GM23338 (cell line): ENCODE data around the gene CCDC157. TPM values are rescaled to one million over a fixed set of nuclear protein-coding genes. Genes with fewer than 3 reads are reported as not detected.

ENCODE experiments used
- ATAC-seq: fragments of 200-7000 bp; cut with Tn5 transposase; 3 replicates; pipeline ENCODE4 v1.9.1; 2020
- DNase-seq: peaks from one replicate; pipeline ENCODE4 v3.0.0-alpha.2; 2015; ENCODE audit warnings: low spot score
- H2AFZ ChIP-seq: fragments of 200-600 bp; sonication (generic); 2 replicates; pipeline ENCODE4 v1.8.0; 2016; ENCODE audit warnings: antibody characterized with exemption, mild to moderate bottlenecking, moderate library complexity
- H3F3A ChIP-seq: fragments of 200-600 bp; sonication (generic); replicated peaks from 2 replicates; pipeline ENCODE4 v1.8.0; 2017; ENCODE audit warnings: antibody characterized with exemption, mixed run types, low read depth
- H3K27ac ChIP-seq: fragments of 200-600 bp; sonication (generic); 2 replicates; pipeline ENCODE4 v1.6.1; 2016; ENCODE audit warnings: low read depth
- H3K27me3 ChIP-seq: fragments of 200-600 bp; sonication (generic); 2 replicates; pipeline ENCODE4 v1.8.0; 2016; ENCODE audit warnings: mild to moderate bottlenecking, mixed run types, moderate library complexity; ENCODE audit not compliant: insufficient read depth
- H3K36me3 ChIP-seq: fragments of 200-600 bp; sonication (generic); 2 replicates; pipeline ENCODE4 v1.8.0; 2016; ENCODE audit warnings: mild to moderate bottlenecking; ENCODE audit not compliant: insufficient read depth
- H3K4me1 ChIP-seq: fragments of 200-600 bp; sonication (generic); 2 replicates; pipeline ENCODE4 v1.8.0; 2016; ENCODE audit warnings: mild to moderate bottlenecking, moderate library complexity; ENCODE audit not compliant: insufficient read depth
- H3K4me2 ChIP-seq: fragments of 200-600 bp; sonication (generic); 2 replicates; pipeline ENCODE4 v1.7.1; 2017; ENCODE audit warnings: mixed run types
- H3K4me3 ChIP-seq: fragments of 200-600 bp; sonication (generic); 2 replicates; pipeline ENCODE4 v1.6.1; 2016; ENCODE audit warnings: mixed run types
- H3K79me2 ChIP-seq: fragments of 200-600 bp; sonication (generic); replicated peaks from 2 replicates; pipeline ENCODE4 v1.8.0; 2017; ENCODE audit warnings: mild to moderate bottlenecking; ENCODE audit not compliant: insufficient read depth
- H3K9me2 ChIP-seq: fragments of 200-600 bp; sonication (generic); 2 replicates; pipeline ENCODE4 v1.8.0; 2017; ENCODE audit not compliant: insufficient read depth
- H4K20me1 ChIP-seq: fragments of 200-600 bp; sonication (generic); replicated peaks from 2 replicates; pipeline ENCODE4 v1.8.0; 2017; ENCODE audit warnings: mild to moderate bottlenecking; ENCODE audit not compliant: insufficient read depth
- H3K27ac Mint-ChIP-seq: 2 replicates; pipeline ENCODE4 v1.8.0; 2020; ENCODE audit warnings: inconsistent platforms, mild to moderate bottlenecking, moderate library complexity, mixed read lengths
- H3K27me3 Mint-ChIP-seq: 3 replicates; pipeline ENCODE4 v1.8.0; 2022; ENCODE audit warnings: low read depth, mild to moderate bottlenecking, moderate library complexity, mixed read lengths, inconsistent platforms; ENCODE audit not compliant: insufficient read depth, poor library complexity
- H3K36me3 Mint-ChIP-seq: 3 replicates; pipeline ENCODE4 v1.8.0; 2021; ENCODE audit warnings: low read depth, mild to moderate bottlenecking, inconsistent platforms, moderate library complexity, mixed read lengths
- H3K4me1 Mint-ChIP-seq: 3 replicates; pipeline ENCODE4 v1.8.0; 2020; ENCODE audit warnings: mild to moderate bottlenecking, inconsistent platforms, mixed read lengths
- H3K4me3 Mint-ChIP-seq: 3 replicates; pipeline ENCODE4 v1.8.0; 2021; ENCODE audit warnings: moderate library complexity, mild to moderate bottlenecking, inconsistent platforms, mixed read lengths
- H3K9me3 Mint-ChIP-seq: 3 replicates; pipeline ENCODE4 v1.8.0; 2020; ENCODE audit warnings: moderate library complexity, mild to moderate bottlenecking, inconsistent platforms, mixed read lengths
- CREB1 ChIP-seq: fragments of 250-450 bp; sonication (Bioruptor Pico); IDR thresholded peaks from 2 replicates; pipeline ENCODE4 v1.5.0; 2020; ENCODE audit warnings: low read depth, mild to moderate bottlenecking, moderate library complexity
- EZH2 ChIP-seq: fragments of 200-600 bp; sonication (generic); IDR thresholded peaks from one replicate; pipeline ENCODE4 v1.8.0; 2017; ENCODE audit warnings: antibody characterized with exemption, mild to moderate bottlenecking, low read depth; ENCODE audit not compliant: unreplicated experiment
- EZH2phosphoT487 ChIP-seq: fragments of 200-600 bp; sonication (generic); IDR thresholded peaks from one replicate; pipeline ENCODE4 v1.8.1; 2018; ENCODE audit warnings: antibody characterized with exemption; ENCODE audit not compliant: unreplicated experiment
- POLR2AphosphoS5 ChIP-seq: IDR thresholded peaks from 2 replicates; pipeline ENCODE4 v1.6.1; 2016; ENCODE audit warnings: antibody characterized with exemption, low read depth
- STAT1 ChIP-seq: IDR thresholded peaks from one replicate; pipeline ENCODE4 v1.6.1; 2016; ENCODE audit warnings: antibody characterized with exemption; ENCODE audit not compliant: unreplicated experiment
- ZNF114 ChIP-seq: fragments of 250-450 bp; sonication (Bioruptor Pico); IDR thresholded peaks from 2 replicates; pipeline ENCODE4 v1.5.0; 2020; ENCODE audit warnings: mild to moderate bottlenecking, moderate library complexity
- ZNF331 ChIP-seq: fragments of 250-450 bp; sonication (Bioruptor Pico); IDR thresholded peaks from 2 replicates; pipeline ENCODE4 v1.5.0; 2020; ENCODE audit warnings: low read depth, mild to moderate bottlenecking, moderate library complexity
- polyA plus RNA-seq: library from polyadenylated mRNA; unstranded; fragments of >200 nt; fragmentation: Nextera tagmentation; extraction: Ambion mirVana; gene quantifications from 2 replicates; pipeline ENCODE4 v1.2.1, GENCODE V29; 2016
- total RNA-seq: library from RNA; depleted of rRNA; stranded (reverse); fragments of >200 nt; shearing (Covaris generic); gene quantifications from 2 replicates; pipeline ENCODE4 v1.2.3, GENCODE V29; 2014
- TF ChIP-seq, protein P1 (sequence below): IDR thresholded peaks from 2 replicates; pipeline ENCODE4 v1.6.1; 2016; ENCODE audit warnings: antibody characterized with exemption
- TF ChIP-seq, protein P2 (sequence below): fragments of 250-450 bp; sonication (Bioruptor Pico); IDR thresholded peaks from 2 replicates; pipeline ENCODE4 v1.5.0; 2020; ENCODE audit warnings: mild to moderate bottlenecking, moderate library complexity
- TF ChIP-seq, protein P3 (sequence below), 2 experiments: fragments of 200-600 bp in 1 of 2; sonication (generic) in 1 of 2; conservative IDR thresholded peaks; 2 replicates each; pipeline versions ENCODE4 v1.5.1 to v1.6.1; 2016 to 2017; ENCODE audit warnings: antibody characterized with exemption in 2 of 2, low read depth in 2 of 2, mild to moderate bottlenecking in 2 of 2, moderate library complexity in 1 of 2
- TF ChIP-seq, protein P4 (sequence below): IDR thresholded peaks from one replicate; pipeline ENCODE4 v1.6.1; 2018; ENCODE audit warnings: antibody characterized with exemption; ENCODE audit not compliant: unreplicated experiment

Gene CCDC157
- total and polyA plus RNA-seq, 2 experiments from 2014 or later, result 3.8 to 7.9 TPM

DNA sequence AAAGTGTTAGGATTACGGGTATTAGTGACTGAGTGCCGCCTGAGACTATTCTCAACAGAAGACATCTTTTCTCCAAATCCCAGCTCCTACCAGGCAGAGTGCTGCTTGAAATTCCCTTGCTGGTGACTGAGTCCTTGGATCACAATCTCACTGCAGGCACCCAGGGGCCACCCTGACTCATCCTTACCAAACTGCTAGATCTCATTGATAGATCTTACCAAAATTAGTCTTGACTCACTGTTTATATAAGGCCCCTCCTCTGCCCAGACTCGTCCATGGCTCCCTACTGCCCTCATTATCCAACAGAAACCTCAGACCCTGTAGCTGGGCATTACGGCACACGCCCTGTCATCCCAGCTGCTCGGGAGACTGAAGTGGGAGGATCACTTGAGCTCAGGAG is 44.8 kb upstream of the CCDC157 start:
- H3K4me2 ChIP-seq, result no peak overlapping the region
- H3K27me3 Mint-ChIP-seq, result peaks cover 3% of the 10 kb centered on the region
- H2AFZ ChIP-seq, result no peak overlapping the region
- no peak overlapping the region for H3K4me3 ChIP-seq
- no peak overlapping the region for H3K27ac ChIP-seq
- no peaks in the 10 kb centered on the region for H3K9me2 ChIP-seq
- no peaks in the 10 kb centered on the region for H3K36me3 ChIP-seq
- no peaks in the 10 kb centered on the region for H3K9me3 Mint-ChIP-seq
- H3K36me3 Mint-ChIP-seq, result no peaks in the 10 kb centered on the region
- H3K4me3 Mint-ChIP-seq, result no peak overlapping the region
- H3K27ac Mint-ChIP-seq, result no peak overlapping the region
- no peaks in the 10 kb centered on the region for H3K27me3 ChIP-seq
- no peak for DNase-seq
- ATAC-seq, result no peak
- peaks cover 3% of the 10 kb centered on the region for H4K20me1 ChIP-seq
- H3K4me1 ChIP-seq, result peaks cover 4% of the 10 kb centered on the region; the same call in 1 of the 2 replicates
- no peak for TF ChIP-seq EZH2phosphoT487
- no peak for TF ChIP-seq POLR2AphosphoS5
- TF ChIP-seq, protein P1, sequence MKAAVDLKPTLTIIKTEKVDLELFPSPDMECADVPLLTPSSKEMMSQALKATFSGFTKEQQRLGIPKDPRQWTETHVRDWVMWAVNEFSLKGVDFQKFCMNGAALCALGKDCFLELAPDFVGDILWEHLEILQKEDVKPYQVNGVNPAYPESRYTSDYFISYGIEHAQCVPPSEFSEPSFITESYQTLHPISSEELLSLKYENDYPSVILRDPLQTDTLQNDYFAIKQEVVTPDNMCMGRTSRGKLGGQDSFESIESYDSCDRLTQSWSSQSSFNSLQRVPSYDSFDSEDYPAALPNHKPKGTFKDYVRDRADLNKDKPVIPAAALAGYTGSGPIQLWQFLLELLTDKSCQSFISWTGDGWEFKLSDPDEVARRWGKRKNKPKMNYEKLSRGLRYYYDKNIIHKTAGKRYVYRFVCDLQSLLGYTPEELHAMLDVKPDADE, result no peak
- TF ChIP-seq STAT1, result no peak
- TF ChIP-seq, protein P2, sequence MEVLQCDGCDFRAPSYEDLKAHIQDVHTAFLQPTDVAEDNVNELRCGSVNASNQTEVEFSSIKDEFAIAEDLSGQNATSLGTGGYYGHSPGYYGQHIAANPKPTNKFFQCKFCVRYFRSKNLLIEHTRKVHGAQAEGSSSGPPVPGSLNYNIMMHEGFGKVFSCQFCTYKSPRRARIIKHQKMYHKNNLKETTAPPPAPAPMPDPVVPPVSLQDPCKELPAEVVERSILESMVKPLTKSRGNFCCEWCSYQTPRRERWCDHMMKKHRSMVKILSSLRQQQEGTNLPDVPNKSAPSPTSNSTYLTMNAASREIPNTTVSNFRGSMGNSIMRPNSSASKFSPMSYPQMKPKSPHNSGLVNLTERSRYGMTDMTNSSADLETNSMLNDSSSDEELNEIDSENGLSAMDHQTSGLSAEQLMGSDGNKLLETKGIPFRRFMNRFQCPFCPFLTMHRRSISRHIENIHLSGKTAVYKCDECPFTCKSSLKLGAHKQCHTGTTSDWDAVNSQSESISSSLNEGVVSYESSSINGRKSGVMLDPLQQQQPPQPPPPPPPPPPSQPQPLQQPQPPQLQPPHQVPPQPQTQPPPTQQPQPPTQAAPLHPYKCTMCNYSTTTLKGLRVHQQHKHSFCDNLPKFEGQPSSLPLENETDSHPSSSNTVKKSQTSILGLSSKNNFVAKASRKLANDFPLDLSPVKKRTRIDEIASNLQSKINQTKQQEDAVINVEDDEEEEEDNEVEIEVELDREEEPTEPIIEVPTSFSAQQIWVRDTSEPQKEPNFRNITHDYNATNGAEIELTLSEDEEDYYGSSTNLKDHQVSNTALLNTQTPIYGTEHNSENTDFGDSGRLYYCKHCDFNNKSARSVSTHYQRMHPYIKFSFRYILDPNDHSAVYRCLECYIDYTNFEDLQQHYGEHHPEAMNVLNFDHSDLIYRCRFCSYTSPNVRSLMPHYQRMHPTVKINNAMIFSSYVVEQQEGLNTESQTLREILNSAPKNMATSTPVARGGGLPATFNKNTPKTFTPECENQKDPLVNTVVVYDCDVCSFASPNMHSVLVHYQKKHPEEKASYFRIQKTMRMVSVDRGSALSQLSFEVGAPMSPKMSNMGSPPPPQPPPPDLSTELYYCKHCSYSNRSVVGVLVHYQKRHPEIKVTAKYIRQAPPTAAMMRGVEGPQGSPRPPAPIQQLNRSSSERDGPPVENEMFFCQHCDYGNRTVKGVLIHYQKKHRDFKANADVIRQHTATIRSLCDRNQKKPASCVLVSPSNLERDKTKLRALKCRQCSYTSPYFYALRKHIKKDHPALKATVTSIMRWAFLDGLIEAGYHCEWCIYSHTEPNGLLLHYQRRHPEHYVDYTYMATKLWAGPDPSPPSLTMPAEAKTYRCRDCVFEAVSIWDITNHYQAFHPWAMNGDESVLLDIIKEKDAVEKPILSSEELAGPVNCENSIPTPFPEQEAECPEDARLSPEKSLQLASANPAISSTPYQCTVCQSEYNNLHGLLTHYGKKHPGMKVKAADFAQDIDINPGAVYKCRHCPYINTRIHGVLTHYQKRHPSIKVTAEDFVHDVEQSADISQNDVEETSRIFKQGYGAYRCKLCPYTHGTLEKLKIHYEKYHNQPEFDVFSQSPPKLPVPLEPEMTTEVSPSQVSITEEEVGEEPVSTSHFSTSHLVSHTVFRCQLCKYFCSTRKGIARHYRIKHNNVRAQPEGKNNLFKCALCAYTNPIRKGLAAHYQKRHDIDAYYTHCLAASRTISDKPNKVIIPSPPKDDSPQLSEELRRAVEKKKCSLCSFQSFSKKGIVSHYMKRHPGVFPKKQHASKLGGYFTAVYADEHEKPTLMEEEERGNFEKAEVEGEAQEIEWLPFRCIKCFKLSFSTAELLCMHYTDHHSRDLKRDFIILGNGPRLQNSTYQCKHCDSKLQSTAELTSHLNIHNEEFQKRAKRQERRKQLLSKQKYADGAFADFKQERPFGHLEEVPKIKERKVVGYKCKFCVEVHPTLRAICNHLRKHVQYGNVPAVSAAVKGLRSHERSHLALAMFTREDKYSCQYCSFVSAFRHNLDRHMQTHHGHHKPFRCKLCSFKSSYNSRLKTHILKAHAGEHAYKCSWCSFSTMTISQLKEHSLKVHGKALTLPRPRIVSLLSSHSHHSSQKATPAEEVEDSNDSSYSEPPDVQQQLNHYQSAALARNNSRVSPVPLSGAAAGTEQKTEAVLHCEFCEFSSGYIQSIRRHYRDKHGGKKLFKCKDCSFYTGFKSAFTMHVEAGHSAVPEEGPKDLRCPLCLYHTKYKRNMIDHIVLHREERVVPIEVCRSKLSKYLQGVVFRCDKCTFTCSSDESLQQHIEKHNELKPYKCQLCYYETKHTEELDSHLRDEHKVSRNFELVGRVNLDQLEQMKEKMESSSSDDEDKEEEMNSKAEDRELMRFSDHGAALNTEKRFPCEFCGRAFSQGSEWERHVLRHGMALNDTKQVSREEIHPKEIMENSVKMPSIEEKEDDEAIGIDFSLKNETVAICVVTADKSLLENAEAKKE, result no peak
- no peak for TF ChIP-seq ZNF331 (CRISPR knock-in tag)
- no peak for TF ChIP-seq ZNF114 (CRISPR knock-in tag)
- no peak for TF ChIP-seq EZH2
- TF ChIP-seq, protein P3, sequence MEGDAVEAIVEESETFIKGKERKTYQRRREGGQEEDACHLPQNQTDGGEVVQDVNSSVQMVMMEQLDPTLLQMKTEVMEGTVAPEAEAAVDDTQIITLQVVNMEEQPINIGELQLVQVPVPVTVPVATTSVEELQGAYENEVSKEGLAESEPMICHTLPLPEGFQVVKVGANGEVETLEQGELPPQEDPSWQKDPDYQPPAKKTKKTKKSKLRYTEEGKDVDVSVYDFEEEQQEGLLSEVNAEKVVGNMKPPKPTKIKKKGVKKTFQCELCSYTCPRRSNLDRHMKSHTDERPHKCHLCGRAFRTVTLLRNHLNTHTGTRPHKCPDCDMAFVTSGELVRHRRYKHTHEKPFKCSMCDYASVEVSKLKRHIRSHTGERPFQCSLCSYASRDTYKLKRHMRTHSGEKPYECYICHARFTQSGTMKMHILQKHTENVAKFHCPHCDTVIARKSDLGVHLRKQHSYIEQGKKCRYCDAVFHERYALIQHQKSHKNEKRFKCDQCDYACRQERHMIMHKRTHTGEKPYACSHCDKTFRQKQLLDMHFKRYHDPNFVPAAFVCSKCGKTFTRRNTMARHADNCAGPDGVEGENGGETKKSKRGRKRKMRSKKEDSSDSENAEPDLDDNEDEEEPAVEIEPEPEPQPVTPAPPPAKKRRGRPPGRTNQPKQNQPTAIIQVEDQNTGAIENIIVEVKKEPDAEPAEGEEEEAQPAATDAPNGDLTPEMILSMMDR (conservative IDR thresholded peaks at IDR 0.05; ENCODE audit: low read depth in 2 of 2), result no peak
- TF ChIP-seq, protein P4, sequence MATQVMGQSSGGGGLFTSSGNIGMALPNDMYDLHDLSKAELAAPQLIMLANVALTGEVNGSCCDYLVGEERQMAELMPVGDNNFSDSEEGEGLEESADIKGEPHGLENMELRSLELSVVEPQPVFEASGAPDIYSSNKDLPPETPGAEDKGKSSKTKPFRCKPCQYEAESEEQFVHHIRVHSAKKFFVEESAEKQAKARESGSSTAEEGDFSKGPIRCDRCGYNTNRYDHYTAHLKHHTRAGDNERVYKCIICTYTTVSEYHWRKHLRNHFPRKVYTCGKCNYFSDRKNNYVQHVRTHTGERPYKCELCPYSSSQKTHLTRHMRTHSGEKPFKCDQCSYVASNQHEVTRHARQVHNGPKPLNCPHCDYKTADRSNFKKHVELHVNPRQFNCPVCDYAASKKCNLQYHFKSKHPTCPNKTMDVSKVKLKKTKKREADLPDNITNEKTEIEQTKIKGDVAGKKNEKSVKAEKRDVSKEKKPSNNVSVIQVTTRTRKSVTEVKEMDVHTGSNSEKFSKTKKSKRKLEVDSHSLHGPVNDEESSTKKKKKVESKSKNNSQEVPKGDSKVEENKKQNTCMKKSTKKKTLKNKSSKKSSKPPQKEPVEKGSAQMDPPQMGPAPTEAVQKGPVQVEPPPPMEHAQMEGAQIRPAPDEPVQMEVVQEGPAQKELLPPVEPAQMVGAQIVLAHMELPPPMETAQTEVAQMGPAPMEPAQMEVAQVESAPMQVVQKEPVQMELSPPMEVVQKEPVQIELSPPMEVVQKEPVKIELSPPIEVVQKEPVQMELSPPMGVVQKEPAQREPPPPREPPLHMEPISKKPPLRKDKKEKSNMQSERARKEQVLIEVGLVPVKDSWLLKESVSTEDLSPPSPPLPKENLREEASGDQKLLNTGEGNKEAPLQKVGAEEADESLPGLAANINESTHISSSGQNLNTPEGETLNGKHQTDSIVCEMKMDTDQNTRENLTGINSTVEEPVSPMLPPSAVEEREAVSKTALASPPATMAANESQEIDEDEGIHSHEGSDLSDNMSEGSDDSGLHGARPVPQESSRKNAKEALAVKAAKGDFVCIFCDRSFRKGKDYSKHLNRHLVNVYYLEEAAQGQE, result no peak
- TF ChIP-seq CREB1 (CRISPR knock-in tag), result no peak
- no peaks in the 10 kb centered on the region for H3F3A ChIP-seq
- H3K4me1 Mint-ChIP-seq, result peaks cover 11% of the 10 kb centered on the region
- no peaks in the 10 kb centered on the region for H3K79me2 ChIP-seq
